ENCODE measurements around the gene CCR7. TPM values are rescaled to one million over a fixed set of nuclear protein-coding genes. Genes with fewer than 3 reads are reported as not detected.

The CCR7 gene
- total and polyA plus RNA-seq, 2 of the 4 experiments (the other 2 are of a cell fraction) = 0.14 to 0.36 TPM

- Histone ChIP-seq H3K4me1 (ENCODE audit: control insufficient read depth, insufficient read depth, low read length) (peaks cover 60% of the 10 kb centered on the region), H4K91ac (ENCODE audit: insufficient read depth, low read depth, low read length) (peak overlapping the region; percentile 100), H3K18ac (ENCODE audit: low read depth, low read length) (peak overlapping the region; percentile 96), H3K9me1 (ENCODE audit: insufficient read depth, low read length) (peaks cover 44% of the 10 kb centered on the region), H4K20me1 (ENCODE audit: insufficient read depth, low read length) (no peaks in the 10 kb centered on the region), H3K4me2 (ENCODE audit: low read depth, low read length) (peak overlapping the region; percentile 26), H3K4me3 (ENCODE audit: insufficient read depth, low read depth, low read length) (no peak overlapping the region), H4K5ac (ENCODE audit: low read depth, low read length) (peak overlapping the region; percentile 92), H2BK120ac (ENCODE audit: low read depth, low read length) (peak overlapping the region; percentile 100), H3K36me3 (ENCODE audit: control insufficient read depth, insufficient read depth, low read length) (no peaks in the 10 kb centered on the region), H3K56ac (ENCODE audit: extremely low read depth, insufficient read depth, low read length) (peak overlapping the region; percentile 99), H3K23ac (ENCODE audit: low read depth, low read length) (peak overlapping the region; percentile 93), H3K27ac (ENCODE audit: insufficient read depth, low read length) (peak overlapping the region; percentile 93), H3K9ac (ENCODE audit: low read depth, low read length) (peak overlapping the region; percentile 76), H4K8ac (ENCODE audit: low read depth in 2 of 2, low read length in 2 of 2) (peak overlapping the region; percentile 92 to 97), H2BK20ac (ENCODE audit: low read depth, low read length) (peak overlapping the region; percentile 99), H2BK15ac (ENCODE audit: low read depth, low read length) (peak overlapping the region; percentile 92), H2AFZ (replicated peaks; ENCODE audit: low read length, poor library complexity) (peak overlapping the region; percentile 71), H3K4ac (ENCODE audit: low read depth, low read length) (peak overlapping the region; percentile 99), H2AK9ac (replicated peaks; ENCODE audit: low read depth, low read length, poor library complexity) (peak overlapping the region; percentile 97), H3K14ac (replicated peaks; ENCODE audit: low read depth, low read length) (peak overlapping the region; percentile 97), H3K27me3 (ENCODE audit: control insufficient read depth, insufficient read depth, low read length) (no peaks in the 10 kb centered on the region), H2AK5ac (ENCODE audit: low read depth, low read length) (peak overlapping the region; percentile 100), H3K9me3 (ENCODE audit: control insufficient read depth, insufficient read depth, low read length) (no peaks in the 10 kb centered on the region), H3K79me1 (ENCODE audit: low read depth in 1 of 2, low read length in 2 of 2) (peaks cover 12 to 53% of the 10 kb centered on the region in 2 experiments; a peak in 3 of 4 replicates), H2BK5ac (ENCODE audit: low read depth, low read length, poor library complexity, severe bottlenecking) (peak overlapping the region; percentile 99)
- intact Hi-C loops (cut with micrococcal nuclease) (loop anchor here (1.0 kb wide), 1 partner anchor 10 kb away; no protein-coding TSS in a partner anchor), in situ Hi-C loops (cut with MboI; ENCODE audit: low sequenced_read_pairs) (no loop called here), dilution Hi-C loops (cut with HindIII; ENCODE audit: low sequenced_read_pairs, unreplicated experiment) (no loop called here)
- whole genome bisulfite sequencing, 2 experiments (ENCODE audit: extremely low coverage in 2 of 2, insufficient read length in 1 of 2) = 26% methylated on average over 17 of the region's 32 CpGs; no CpG with 5 or more reads in 1 of the 2 experiments
- ATAC-seq (ENCODE audit: low read depth) = peak; percentile 59
- DNase-seq = peak; percentile 99
- BruUV-seq (replicated peaks) = TSS peak; percentile 79
- ChIA-PET CTCF (interaction anchor here (0.8 to 2.0 kb wide), 2 partner anchors 19 to 235 kb away, joined by 3 to 16 read pairs; no protein-coding TSS in a partner anchor), POLR2A (ENCODE audit: unreplicated experiment) (interaction anchor here (1.0 to 1.6 kb wide), 3 partner anchors 8 to 108 kb away, joined by 3 to 5 read pairs (median 4); no protein-coding TSS in a partner anchor)
- TF ChIP-seq MAFK (IDR thresholded peaks at IDR 0.05; ENCODE audit: low read depth, low read length) = 0 out of 2 replicates have a peak, but pooled peaks have one; percentile 3
- peak; percentile 91 for TF ChIP-seq FOS (IDR thresholded peaks at IDR 0.05; ENCODE audit: low read depth, low read length)
- peak; percentile 31; the same call in 1 of the 2 replicates for TF ChIP-seq NFE2L2 (IDR thresholded peaks at IDR 0.05; ENCODE audit: low read depth, low read length)
- no peak for TF ChIP-seq ELK1 (IDR thresholded peaks at IDR 0.05; ENCODE audit: borderline replicate concordance, low read depth, low read length)
- TF ChIP-seq RFX5 (IDR thresholded peaks at IDR 0.05; ENCODE audit: low read depth, low read length) = no peak
- no peak for TF ChIP-seq MXI1 (IDR thresholded peaks at IDR 0.05; ENCODE audit: borderline replicate concordance, low read depth, low read length)
- peak; percentile 53 for TF ChIP-seq POLR2A (IDR thresholded peaks at IDR 0.05; ENCODE audit: low read depth, low read length)
- TF ChIP-seq MAZ (IDR thresholded peaks at IDR 0.05; ENCODE audit: borderline replicate concordance, low read depth, low read length) = peak; percentile 65; the same call in 1 of the 2 replicates
- TF ChIP-seq CTCF (conservative IDR thresholded peaks at IDR 0.05; ENCODE audit: low read depth, low read length) = no peak
- TF ChIP-seq RAD21 (IDR thresholded peaks at IDR 0.05; ENCODE audit: low read length) = 0 out of 2 replicates have a peak, but pooled peaks have one; percentile 2
- peak; percentile 74 for TF ChIP-seq USF2 (IDR thresholded peaks at IDR 0.05; ENCODE audit: low read depth, low read length)
- TF ChIP-seq CHD1 (IDR thresholded peaks at IDR 0.05; ENCODE audit: low read depth, low read length) = peak; percentile 94; the same call in 1 of the 2 replicates
- peak; percentile 87 for TF ChIP-seq BHLHE40 (IDR thresholded peaks at IDR 0.05; ENCODE audit: low read depth, low read length)
Observed at GRCh38 chr17:40551879-40552768, 13.1 kb downstream of the CCR7 start.

All from IMR-90 (cell line).